Muscle of back (tissue), 13 donors: ENCODE data around the gene NLRP6. TPM values are rescaled to one million over a fixed set of nuclear protein-coding genes. Genes with fewer than 3 reads are reported as not detected.
A peak's percentile ranks its signal among the peaks of the same experiment; 100 is the strongest.
"Not testable (repeated sequence)": the region's sequence is repeated elsewhere in the genome, so short reads cannot be mapped to it uniquely, and the experiment has no call there.

Experiments used
- DNase-seq, 3 donors: peaks; one replicate each; pipeline versions ENCODE4 v3.0.0 to v3.0.0-alpha.2; 2013
- long read RNA-seq, 9 donors: transcript quantifications; one replicate each; lab custom pipeline, GENCODE V29; 2026
- polyA plus RNA-seq, 10 donors: library from polyadenylated mRNA; unstranded; fragments of 120-200 nt; gene quantifications; one replicate each; pipeline ENCODE4 v1.2.1, GENCODE V29; 2013; ENCODE audit not compliant: insufficient read length in 10 of 10

NLRP6 gene
- polyA plus RNA-seq: under 1 TPM in 3 of 10 donors, not detected in 7; 0.04 to 0.15 (median 0.05) TPM
- long read RNA-seq, donor 1: 0 reads
- long read RNA-seq, donor 2: 0 reads
- long read RNA-seq, donor 3: 0 reads
- long read RNA-seq, donor 4: 0 reads
- long read RNA-seq, donor 5: 0 reads
- long read RNA-seq, donor 6: 0 reads
- long read RNA-seq, donor 7: 0 reads
- long read RNA-seq, donor 8: 0 reads
- long read RNA-seq, donor 9: 0 reads

DNA sequence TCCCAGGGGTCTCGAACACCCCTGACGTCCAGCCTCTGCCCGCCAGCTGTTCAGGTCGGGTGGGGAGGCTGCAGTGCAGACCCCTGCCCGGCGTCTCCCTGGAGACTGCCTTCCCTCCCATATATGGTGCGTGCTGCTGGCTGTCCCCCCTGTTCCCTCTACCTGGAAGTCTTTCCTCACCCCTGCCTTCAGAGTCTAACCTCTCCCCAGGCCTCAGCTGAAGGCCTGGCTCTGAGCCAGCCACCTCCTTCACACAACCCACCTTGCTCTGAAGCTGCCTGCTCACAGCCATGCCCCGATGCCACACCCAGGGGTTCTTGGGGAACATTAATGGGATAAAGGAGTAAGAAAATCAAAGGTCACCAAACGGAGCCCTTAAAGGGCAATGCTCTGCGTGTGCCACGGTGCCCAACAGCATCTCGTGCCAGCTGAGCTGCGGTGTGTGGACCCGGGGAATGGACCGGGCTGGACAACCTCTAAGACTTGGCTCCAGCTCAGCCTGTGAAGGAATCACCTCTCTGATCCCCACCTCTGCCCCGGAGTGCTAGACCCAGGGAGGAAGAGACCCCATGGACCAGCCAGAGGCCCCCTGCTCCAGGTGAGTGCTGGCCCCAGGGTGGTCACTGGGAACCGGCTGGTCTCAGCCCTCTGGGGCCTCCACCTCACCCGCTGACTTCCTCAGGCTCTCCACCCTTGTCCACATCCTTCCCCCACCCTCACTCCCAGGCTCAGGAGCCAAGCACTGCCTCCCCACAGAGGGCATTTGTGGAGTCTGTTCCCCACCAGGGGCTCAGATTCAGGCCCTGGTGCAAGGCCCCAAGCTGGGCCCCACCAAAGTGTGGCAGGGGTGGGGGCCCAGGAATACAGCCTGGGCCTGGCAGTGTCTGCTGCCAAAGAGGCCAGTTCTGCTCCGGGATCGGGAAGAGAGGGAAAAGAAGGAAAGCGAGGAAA is at the start of gene NLRP6:
Gene NLRP6 (plus strand): TSS at position 407 of the 951 bp plus-strand sequence. CDS start 163 bp downstream, at position 570.
- DNase-seq: no peak

DNA sequence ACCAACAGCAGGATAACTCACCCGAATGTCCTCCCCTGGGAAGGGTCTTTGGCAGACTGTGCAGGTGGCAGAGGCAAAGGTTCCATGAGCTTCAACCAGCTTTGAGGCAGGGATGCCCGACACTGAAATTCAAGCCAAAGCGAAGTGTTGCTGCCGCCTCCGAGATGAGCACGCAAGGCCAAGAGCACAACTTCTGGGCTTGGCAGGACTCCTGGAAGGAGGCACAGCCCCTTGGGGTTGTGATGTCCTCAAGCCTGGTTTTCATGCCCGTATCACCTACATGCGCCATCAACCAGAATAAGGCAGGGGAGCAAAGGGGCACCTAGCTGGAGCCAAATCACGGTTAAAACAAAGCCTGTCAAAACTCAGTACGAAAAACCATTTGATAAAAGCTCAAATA is 47.8 kb upstream of the NLRP6 start:
- DNase-seq: no peak

DNA sequence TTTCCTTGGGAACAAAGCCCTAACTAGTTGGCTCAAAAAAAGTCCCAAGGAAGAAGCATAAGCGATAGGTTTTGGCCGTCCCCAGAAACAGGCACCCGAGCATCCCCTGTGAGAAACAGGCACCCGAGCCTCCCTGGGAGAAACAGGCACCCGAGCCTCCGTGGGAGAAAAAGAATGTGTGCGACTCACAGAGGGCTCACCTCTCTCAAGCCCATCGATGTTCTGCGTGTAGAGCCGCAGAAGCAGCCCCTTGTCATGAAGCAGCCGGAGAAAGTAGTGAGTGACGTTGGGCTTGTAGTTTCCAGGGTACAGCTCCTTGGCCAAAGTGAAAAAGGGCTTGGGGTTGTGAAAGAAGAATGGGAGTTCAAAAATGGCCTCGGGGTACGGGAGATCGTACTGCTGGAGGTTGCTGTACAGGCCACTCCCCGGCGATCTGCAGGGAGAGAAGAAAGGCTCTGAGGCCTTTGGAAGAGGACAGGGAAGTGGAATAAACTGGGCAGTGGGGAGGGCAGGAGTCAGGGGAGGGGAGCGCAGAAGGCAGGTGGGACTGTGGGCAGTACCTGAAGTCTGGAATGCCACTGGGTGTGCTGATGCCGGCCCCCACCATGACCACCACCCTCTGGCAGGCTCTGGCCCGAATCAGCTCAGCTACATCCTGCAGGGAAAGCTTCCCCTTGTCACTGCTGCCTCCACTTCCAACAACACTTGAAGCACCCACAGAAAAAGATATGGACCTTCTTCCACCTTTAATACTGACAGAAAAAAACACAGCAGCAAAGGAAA is 45.2 kb upstream of the NLRP6 start:
- no peak for DNase-seq

DNA sequence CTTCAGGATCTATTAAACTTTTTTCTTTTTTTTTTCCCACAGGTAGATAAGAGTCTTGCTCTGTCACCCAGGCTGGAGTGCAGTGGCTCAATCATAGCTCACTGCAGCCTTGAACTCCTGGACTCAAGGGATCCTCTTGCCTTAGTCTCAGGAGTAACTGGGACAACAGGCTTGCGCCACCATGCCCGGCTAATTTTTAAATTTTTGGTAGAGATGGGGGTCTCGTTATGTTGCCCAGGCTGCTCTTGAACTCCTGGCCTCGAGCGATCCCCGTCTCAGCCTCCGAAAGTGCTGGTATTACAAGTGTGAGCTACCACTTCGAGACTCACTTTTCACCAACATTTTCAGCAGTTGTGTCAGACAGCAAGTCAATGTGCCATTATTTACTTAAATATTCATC is 43.0 kb upstream of the NLRP6 start:
- no peak for DNase-seq

DNA sequence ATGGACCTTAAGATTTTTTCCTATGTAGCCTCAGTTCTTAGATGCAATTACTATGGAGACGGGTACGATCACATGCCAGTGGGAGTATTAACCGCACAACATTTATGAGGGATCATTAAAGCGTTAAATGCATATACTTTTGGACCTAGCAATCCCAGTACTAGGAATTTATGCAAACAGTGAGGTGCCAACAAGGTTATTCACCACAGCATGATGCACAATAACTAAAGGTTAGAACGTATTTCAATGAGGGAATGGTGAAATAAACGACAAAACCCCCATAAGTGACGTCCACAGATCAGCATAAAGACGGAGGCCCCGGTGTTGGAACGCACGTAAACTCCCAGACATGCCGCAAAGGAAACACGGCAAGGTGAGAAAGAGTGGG is 42.6 kb upstream of the NLRP6 start:
- DNase-seq: no peak

DNA sequence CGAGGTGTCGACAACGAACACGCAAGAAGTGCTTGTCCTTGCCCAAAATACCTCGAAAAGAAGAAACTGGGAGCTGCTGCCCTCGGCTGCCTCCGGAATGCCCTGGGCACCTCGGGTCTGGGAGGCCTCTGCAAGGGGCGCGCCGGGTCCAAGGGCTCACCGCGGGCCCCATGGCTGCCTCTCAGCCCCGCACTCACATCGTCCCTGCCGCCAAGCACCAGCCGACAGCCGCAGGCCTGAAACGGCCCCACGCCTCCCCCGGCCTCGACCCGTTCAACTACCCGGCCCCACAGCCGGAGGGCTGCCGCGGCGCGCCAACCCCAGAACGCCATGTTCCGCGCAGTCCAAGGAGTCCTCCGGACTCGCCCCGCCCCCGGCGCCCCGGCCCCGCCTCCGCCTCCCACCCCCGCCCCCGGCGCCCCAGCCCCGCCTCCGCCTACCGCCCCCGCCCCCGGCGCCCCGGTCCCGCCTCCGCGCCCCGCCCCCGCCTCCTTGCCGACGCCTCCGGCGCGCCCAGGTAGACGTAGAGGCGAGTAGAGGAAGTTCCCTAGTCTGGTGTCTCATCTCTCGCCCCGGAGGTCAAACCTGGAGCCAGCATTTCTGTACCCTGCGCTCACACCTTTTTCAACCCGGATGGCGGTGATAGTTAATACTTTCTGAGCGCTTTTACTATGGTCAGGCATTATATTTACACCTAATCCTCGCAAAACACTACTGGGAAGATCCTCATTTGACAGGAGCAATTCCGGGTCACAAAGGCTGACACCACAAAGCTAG is 42.0 kb upstream of the NLRP6 start, which contains the start of gene SIRT3:
Gene SIRT3 (minus strand): TSS at position 346 of the 777 bp plus-strand sequence. CDS start 14 bp downstream, at position 332.
- DNase-seq: peak; percentile 79 to 87 (median 85)

DNA sequence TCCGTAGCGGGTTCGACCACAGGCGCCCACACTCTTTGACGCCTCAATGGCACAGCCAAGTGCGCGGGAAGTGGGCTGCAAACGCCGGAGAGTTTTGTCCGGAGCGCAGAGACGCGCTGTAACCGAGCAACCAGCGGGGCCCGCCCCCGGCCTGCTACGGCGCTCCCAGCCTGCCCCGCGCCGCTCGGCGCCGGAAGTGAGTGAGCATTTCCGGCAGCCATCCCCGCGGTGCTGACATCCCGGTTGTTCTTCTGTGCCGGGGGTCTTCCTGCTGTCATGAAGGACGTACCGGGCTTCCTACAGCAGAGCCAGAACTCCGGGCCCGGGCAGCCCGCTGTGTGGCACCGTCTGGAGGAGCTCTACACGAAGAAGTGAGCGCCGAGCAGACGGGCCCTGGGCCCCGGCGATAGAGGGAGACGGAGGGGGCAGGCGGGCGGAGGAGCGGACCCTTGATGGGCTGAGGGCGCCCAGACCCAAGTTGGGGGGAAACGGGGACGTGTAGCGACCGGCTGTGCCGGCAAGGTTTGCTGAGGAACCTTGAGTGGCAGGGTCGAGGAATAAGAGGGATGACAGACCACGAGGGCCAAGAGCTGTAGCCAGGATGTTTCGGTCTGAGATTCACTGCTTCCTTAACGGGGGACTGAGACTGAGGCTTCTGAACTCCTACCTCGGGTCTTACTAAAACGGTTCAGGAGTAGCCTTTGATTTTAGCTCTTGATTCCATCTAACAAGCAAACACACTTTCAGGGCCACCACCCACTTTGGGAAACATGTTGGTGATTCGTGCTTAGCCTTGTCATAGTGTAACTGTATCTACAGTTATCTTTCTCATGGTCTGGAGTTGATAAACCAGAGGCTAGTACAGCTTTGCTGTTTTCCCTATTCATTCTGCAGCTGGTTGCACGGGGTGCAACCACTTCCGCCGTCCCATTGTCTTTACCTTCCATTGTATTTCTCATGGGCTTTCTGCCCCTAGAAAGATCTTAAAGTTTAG is 41.1 kb upstream of the NLRP6 start, which contains the start of gene PSMD13:
Gene PSMD13 (plus strand): TSS at position 203 of the 994 bp plus-strand sequence. CDS start 74 bp downstream, at position 277.
- DNase-seq: peak; percentile 82 to 97 (median 92)

DNA sequence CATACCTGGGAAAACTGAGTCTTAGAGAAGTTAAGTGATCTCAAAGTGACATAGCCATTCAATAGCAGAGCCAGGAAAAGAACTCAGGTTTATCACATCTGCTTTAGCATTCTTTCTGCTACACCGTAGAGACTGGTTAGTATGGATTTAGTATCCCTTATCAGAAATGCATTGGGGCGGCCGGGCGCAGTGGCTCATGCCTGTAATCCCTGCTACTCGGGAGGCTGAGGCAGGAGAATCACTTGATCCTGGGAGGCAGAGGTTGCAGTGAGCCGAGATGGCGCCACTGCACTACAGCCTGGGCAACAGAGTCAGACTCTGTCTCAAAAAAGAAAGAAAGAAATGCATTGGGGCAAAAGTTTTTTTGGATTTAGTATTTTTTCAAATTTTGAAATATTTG is 39.9 kb upstream of the NLRP6 start:
- DNase-seq: not testable (repeated sequence)

DNA sequence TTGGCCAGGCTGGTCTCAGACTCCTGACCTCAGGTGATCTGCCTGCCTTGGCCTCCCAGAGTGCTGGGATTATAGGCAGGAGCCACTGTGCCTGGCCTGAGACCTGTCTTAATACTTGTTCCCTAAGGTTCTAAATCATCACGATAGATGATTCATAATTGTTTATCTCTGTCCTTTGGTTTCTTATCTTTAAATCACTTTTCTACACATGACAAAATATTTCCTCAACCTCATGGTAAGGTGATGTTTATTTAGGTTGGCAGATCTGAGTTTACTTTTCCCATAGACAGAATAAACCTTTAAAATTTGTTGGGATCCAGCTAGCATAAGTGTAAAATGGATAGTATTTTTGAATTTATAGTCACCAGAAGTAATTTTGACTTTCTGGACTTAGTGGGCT is 37.9 kb upstream of the NLRP6 start:
- no peak for DNase-seq

DNA sequence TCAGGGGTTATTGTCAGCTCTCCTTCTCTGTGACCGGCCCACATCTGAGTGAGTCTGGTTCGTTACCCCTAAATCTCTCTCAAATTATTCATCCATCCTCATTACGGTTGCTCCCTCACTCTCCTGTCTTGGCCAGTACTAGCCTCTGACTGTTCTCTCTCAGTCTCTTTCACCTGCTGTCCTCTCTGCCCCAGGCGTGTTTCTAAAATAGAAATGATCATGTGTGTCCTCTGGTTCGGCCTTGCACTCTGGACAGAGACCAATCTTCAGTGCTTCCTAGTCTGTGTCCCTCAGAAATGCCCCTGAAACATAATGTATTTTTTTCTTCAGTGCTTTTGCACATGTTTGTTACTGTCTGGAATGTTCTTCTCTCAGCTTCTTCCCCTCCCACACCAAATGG is 36.6 kb upstream of the NLRP6 start:
- no peak for DNase-seq

DNA sequence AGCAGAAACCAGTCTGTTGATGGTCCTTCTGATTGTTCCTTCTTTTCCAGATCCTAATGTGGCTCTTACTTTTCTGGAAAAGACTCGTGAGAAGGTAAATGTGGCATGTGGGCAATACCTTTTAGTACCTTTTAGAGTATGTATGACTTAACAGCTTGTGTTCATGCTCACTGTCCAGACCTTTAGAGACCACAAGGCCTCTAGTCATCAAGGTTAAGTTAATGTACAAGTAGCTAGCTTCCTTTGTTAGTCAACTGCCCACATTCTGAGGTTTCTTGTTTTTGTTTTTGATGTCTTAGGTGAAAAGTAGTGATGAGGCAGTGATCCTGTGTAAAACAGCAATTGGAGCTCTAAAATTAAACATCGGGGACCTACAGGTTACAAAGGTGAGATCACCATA is 33.8 kb upstream of the NLRP6 start:
- no peak for DNase-seq

DNA sequence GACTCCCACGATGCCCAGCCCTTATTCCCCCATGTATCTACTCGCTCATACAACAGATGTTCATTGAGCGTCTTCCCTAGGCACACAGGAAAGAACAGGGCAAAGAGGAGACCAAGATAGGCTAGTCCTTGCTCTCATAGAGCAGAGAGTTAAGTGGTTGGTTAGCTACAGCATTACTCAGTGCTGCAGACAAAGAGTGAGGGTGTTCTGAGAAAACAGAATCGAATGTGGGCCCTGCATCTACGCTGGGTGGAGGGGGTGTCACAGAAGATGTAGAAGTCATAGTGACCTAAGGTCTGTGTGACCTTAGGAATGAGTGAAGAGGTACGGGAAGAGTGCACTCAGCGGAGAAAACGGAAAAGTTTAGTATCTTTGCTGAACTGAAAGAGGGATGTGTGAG is 29.1 kb upstream of the NLRP6 start:
- no peak for DNase-seq

DNA sequence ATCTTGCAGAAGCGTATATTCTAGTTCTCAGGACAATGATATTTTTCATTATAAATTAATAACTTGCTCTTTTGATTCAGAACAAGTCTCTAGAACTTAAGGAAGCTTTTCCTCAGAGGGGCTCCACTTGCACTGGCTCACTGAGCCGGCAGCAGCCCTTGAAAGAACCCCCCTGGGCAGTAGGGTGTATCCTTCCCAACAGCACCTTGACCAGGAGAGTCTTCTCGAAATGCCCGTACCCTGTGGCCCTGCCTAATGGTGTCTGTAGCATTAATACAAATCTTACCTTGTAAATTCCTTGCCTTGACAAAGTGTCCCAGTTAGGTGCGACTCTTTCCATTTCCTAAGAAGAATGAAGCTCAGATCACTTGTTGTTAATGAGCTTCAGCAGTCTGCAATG is 27.9 kb upstream of the NLRP6 start:
- no peak for DNase-seq

DNA sequence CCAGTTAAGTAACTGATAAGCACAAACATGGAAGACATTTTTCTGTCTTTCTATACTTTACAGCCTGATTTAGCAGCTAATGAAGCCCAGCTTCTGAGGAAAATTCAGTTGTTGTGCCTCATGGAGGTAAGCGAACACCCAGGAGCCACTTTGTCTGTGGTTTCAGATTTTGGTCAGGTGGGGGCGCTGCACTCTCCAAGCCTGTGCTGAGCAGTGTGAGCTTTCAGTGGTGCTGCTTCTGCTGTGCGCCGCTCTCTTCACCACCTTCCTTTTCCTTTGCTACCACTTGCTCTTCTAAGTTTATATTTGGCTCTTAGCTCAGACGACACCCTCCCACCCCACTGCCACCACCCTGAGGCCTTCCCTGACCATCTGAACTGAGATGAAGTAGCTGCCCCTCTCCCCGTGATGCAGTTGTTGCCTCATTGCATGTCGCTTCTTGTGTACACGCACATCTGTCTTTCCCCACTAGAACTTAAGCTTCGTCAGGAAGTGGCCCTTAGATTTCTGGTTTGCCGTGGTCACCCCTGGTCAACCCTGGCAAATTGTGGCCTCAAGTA is 27.4 kb upstream of the NLRP6 start:
- DNase-seq: peak in 2 of 3 donors; percentile 27 to 51

DNA sequence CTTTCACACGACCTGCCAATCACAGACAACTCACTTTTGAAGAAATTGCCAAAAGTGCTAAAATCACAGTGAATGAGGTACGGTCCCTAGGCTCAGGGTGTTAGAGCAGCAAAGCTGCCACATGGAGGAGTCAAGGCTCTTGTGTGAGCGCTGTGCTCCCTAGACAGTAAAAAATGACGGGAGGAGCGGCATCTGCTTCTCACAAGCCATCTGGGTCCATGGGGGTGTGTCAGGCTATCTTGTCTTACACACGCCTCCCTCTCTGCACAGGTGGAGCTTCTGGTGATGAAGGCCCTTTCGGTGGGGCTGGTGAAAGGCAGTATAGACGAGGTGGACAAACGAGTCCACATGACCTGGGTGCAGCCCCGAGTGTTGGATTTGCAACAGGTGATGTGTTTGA is 26.7 kb upstream of the NLRP6 start:
- DNase-seq: no peak

DNA sequence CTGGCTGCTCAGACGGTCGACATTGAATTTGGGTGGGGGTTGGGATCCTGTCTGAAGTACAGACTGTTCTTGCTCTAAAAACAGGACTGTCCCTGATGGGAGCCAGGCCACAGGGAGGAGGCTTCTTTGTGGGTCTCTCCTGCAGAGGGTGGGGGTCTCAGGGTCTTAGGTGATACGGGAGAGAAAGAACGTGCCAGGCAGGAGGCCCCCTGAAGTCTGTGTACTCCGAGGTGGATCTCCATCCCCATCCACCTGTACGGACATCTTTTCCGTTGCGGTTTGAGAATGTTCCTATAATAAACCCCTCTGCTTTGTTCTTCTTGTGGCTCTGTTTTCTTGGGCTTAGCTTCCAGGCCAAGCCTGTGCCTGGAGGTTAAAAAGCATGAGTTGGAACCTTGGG is 25.5 kb upstream of the NLRP6 start:
- no peak for DNase-seq

DNA sequence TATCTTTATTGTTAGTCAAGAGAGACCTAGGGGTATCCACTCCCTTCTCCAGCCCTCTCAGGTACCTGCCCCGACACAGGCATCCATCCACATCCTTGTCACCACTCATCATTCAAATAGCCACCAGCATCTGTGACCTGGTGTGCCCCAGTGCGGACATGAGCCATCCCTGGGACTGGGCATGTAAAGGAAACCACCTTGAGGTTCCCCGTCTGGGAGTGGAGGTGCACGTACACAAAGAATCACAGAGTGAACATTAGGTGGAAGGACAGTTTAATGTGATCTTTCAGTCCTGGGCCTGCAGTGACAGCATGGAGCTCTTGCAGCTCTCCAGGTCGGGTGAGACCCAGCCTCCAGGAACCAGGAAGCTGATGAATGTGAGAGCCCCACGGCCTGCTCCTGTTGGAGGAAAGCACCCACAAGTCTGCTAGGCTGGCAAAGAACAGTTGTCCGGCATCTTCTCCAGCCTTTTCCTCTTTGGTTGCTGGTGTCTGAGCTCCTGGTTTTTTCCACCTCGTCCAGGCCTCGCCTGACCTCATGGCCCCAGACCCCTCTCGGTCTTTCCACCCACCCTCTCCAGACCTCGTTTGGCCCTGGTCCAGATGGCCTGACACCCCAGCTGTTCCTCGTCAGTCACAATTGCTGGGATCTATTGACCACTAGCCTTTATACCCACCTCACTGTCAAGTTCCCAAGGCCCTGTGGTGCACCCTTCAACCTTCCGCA is 24.9 kb upstream of the NLRP6 start:
- no peak for DNase-seq

DNA sequence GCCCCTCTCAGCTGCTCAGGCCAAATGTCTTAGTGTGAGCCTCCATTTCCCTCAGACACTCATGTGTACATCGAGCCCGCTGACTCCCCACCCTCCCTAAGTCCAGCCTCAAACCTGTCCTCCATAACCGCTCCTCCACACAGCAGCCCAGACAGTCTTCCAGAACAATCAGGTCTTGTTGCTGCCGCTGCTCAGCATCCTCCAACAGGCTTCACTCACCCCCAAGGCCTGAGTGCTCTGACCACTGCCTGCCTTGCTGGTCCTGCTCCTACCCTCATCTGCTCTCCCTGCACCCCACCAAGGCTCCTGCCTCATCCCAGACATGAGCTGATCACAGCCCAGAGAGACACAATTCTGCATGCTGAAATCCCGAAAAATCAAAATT is 24.3 kb upstream of the NLRP6 start:
- no peak for DNase-seq

DNA sequence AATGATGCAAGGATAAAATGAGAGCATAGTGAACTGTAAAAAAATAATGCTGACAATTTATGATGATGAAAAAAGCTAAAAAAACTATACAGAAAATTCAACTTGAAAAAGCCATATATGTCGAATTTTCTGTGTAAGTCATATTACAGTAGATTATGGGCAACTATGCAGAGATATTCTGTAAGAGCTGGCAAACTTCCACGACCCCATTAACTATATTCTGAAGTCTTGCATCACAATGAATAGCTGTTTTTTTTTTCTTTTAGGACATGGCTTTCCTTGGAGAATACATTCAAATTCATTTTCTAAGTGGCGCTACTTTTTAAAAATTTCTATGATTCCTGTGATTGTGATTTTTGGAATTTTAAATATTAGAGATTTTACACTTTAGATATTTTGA is 23.0 kb upstream of the NLRP6 start:
- no peak for DNase-seq
